ENCODE results near the gene HOXC6. TPM values are rescaled to one million over a fixed set of nuclear protein-coding genes. Genes with fewer than 3 reads are reported as not detected.

Gene HOXC6
- total RNA-seq, 1 experiment from 2014 or later = 10.2 TPM

- Mint-ChIP-seq H3K9me3 (ENCODE audit: unreplicated experiment) (no peaks in the 10 kb centered on the region), H3K4me3 (ENCODE audit: unreplicated experiment) (peak overlapping the region; percentile 87), H3K36me3 (ENCODE audit: insufficient read depth, unreplicated experiment) (peaks cover 6% of the 10 kb centered on the region), H3K27me3 (ENCODE audit: insufficient read depth, unreplicated experiment) (no peaks in the 10 kb centered on the region), H3K4me1 (ENCODE audit: low read depth, unreplicated experiment) (peaks cover 7% of the 10 kb centered on the region), H3K27ac (ENCODE audit: unreplicated experiment) (no peak overlapping the region)
- no peak for TF ChIP-seq CTCF (IDR thresholded peaks at IDR 0.05; ENCODE audit: insufficient read depth in 1 of 2, low read depth in 1 of 2, low read length in 1 of 2, severe bottlenecking in 1 of 2, unreplicated experiment in 1 of 2)
- no peak for DNase-seq
- intact Hi-C loops (cut with micrococcal nuclease; ENCODE audit: unreplicated experiment) = no loop called here
- BruUV-seq (replicated peaks) = no TSS peak
- Histone ChIP-seq H3K4me1 (peaks cover 36% of the 10 kb centered on the region), H3K9me3 (no peaks in the 10 kb centered on the region), H3K27me3 (replicated peaks; ENCODE audit: control insufficient read depth, insufficient read depth, low read length) (no peaks in the 10 kb centered on the region), H3K36me3 (ENCODE audit: control insufficient read depth, insufficient read depth, low read length) (no peaks in the 10 kb centered on the region), H3K4me3 (ENCODE audit: low read depth, low read length) (peak overlapping the region; percentile 23)
- POLR2A ChIA-PET = interaction anchor here (0.5 to 2.1 kb wide), 3 partner anchors 12 to 196 kb away, joined by 4 to 25 read pairs (median 6); no protein-coding TSS in a partner anchor
- CTCF ChIA-PET = interaction anchor here (0.6 to 5.3 kb wide), 20 partner anchors 8 to 320 kb away, joined by 3 to 84 read pairs (median 4); partner anchors contain the start of genes COPZ1, HOXC10, HOXC13 and HOXC5
Observed at GRCh38 chr12:54005531-54005852, 22.7 kb upstream of the HOXC6 start.

- no peaks in the 10 kb centered on the region for H3K27me3 ChIP-seq (replicated peaks; ENCODE audit: control insufficient read depth, insufficient read depth, low read length)
- peak; percentile 85 to 90 for TF ChIP-seq CTCF (IDR thresholded peaks at IDR 0.05; ENCODE audit: insufficient read depth in 1 of 2, low read depth in 1 of 2, low read length in 1 of 2, severe bottlenecking in 1 of 2, unreplicated experiment in 1 of 2)
- ChIA-PET POLR2A (interaction anchor here (0.5 to 2.1 kb wide), 6 partner anchors 11 to 825 kb away, joined by 3 to 25 read pairs (median 6); partner anchors contain the start of genes CSAD, HOXC5 and ZNF740), CTCF (interaction anchor here (0.6 to 5.3 kb wide), 26 partner anchors 8 to 319 kb away, joined by 3 to 84 read pairs (median 5); partner anchors contain the start of genes COPZ1, HOXC10, HOXC13 and HOXC5)
- H3K27me3 Mint-ChIP-seq (ENCODE audit: insufficient read depth, unreplicated experiment) = no peaks in the 10 kb centered on the region
- no peaks in the 10 kb centered on the region for H3K9me3 ChIP-seq
- BruUV-seq (replicated peaks) = TSS peak; percentile 80
- peak overlapping the region; percentile 58 for H3K27ac Mint-ChIP-seq (ENCODE audit: unreplicated experiment)
- intact Hi-C loops (cut with micrococcal nuclease; ENCODE audit: unreplicated experiment) = loop anchor here (1.0 kb wide), 7 partner anchors 22 to 209 kb away; partner anchors contain the start of gene HOXC6
- peak overlapping the region; percentile 87 for H3K4me3 Mint-ChIP-seq (ENCODE audit: unreplicated experiment)
- H3K36me3 ChIP-seq (ENCODE audit: control insufficient read depth, insufficient read depth, low read length) = no peaks in the 10 kb centered on the region
- H3K4me3 ChIP-seq (ENCODE audit: low read depth, low read length) = peak overlapping the region; percentile 53
- peak; percentile 82 to 92 for DNase-seq
- no peaks in the 10 kb centered on the region for H3K9me3 Mint-ChIP-seq (ENCODE audit: unreplicated experiment)
- H3K4me1 ChIP-seq = peaks cover 41% of the 10 kb centered on the region
- H3K4me1 Mint-ChIP-seq (ENCODE audit: low read depth, unreplicated experiment) = peaks cover 9% of the 10 kb centered on the region
- peaks cover 6% of the 10 kb centered on the region for H3K36me3 Mint-ChIP-seq (ENCODE audit: insufficient read depth, unreplicated experiment)
Observed at GRCh38 chr12:54005853-54006558, 22.2 kb upstream of the HOXC6 start.

- POLR2A ChIA-PET = interaction anchor here (0.5 to 2.1 kb wide), 8 partner anchors 10 to 826 kb away, joined by 3 to 27 read pairs (median 7); partner anchors contain the start of genes CSAD, HOXC5 and ZNF740
- H3K4me3 Mint-ChIP-seq (ENCODE audit: unreplicated experiment) = peak overlapping the region; percentile 87
- CTCF ChIA-PET = interaction anchor here (0.6 to 5.3 kb wide), 21 partner anchors 10 to 381 kb away, joined by 3 to 84 read pairs (median 8); partner anchors contain the start of genes ATF7, HOXC10, HOXC5 and HOXC6
- H3K27me3 Mint-ChIP-seq (ENCODE audit: insufficient read depth, unreplicated experiment) = no peaks in the 10 kb centered on the region
- intact Hi-C loops (cut with micrococcal nuclease; ENCODE audit: unreplicated experiment) = loop anchor here (1.0 kb wide), 7 partner anchors 22 to 209 kb away; partner anchors contain the start of gene HOXC6
- no peaks in the 10 kb centered on the region for H3K9me3 Mint-ChIP-seq (ENCODE audit: unreplicated experiment)
- Histone ChIP-seq H3K4me1 (peaks cover 47% of the 10 kb centered on the region), H3K9me3 (no peaks in the 10 kb centered on the region), H3K27me3 (replicated peaks; ENCODE audit: control insufficient read depth, insufficient read depth, low read length) (no peaks in the 10 kb centered on the region), H3K4me3 (ENCODE audit: low read depth, low read length) (peak overlapping the region; percentile 53), H3K36me3 (ENCODE audit: control insufficient read depth, insufficient read depth, low read length) (no peaks in the 10 kb centered on the region)
- peak overlapping the region; percentile 58 for H3K27ac Mint-ChIP-seq (ENCODE audit: unreplicated experiment)
- TF ChIP-seq CTCF (IDR thresholded peaks at IDR 0.05; ENCODE audit: insufficient read depth in 1 of 2, low read depth in 1 of 2, low read length in 1 of 2, severe bottlenecking in 1 of 2, unreplicated experiment in 1 of 2) = peak in 1 of 2 experiments; percentile 2
- peaks cover 6% of the 10 kb centered on the region for H3K36me3 Mint-ChIP-seq (ENCODE audit: insufficient read depth, unreplicated experiment)
- H3K4me1 Mint-ChIP-seq (ENCODE audit: low read depth, unreplicated experiment) = peaks cover 16% of the 10 kb centered on the region
- BruUV-seq (replicated peaks) = no TSS peak
- DNase-seq = peak; percentile 74 to 84
Observed at GRCh38 chr12:54006559-54007220, 21.6 kb upstream of the HOXC6 start.
